KMS-11 (cell line): ENCODE measurements around the gene ITSN1.

Experiments used
- H2AFZ ChIP-seq: fragments of 200-600 bp; sonication (generic); 2 replicates; pipeline ENCODE4 v1.6.1; 2016; ENCODE audit warnings: antibody characterized with exemption, mixed run types, low read depth
- H3K27ac ChIP-seq: fragments of 200-600 bp; sonication (generic); 2 replicates; pipeline ENCODE4 v1.6.1; 2016; ENCODE audit warnings: mild to moderate bottlenecking, mixed run types
- H3K27me3 ChIP-seq: fragments of 200-600 bp; sonication (generic); 2 replicates; pipeline ENCODE4 v1.6.1; 2017; ENCODE audit warnings: mild to moderate bottlenecking, low read depth, mixed run types, moderate library complexity; ENCODE audit not compliant: insufficient read depth
- H3K36me3 ChIP-seq: fragments of 200-600 bp; sonication (generic); 2 replicates; pipeline ENCODE4 v1.6.1; 2017; ENCODE audit warnings: mild to moderate bottlenecking, mixed run types; ENCODE audit not compliant: insufficient read depth
- H3K4me1 ChIP-seq: fragments of 200-600 bp; sonication (generic); 2 replicates; pipeline ENCODE4 v1.6.1; 2016; ENCODE audit warnings: mild to moderate bottlenecking, low read depth, mixed run types; ENCODE audit not compliant: poor library complexity, severe bottlenecking
- H3K4me2 ChIP-seq: fragments of 200-600 bp; sonication (generic); 2 replicates; pipeline ENCODE4 v1.7.0; 2016; ENCODE audit warnings: mild to moderate bottlenecking, mixed run types
- H3K4me3 ChIP-seq: fragments of 200-600 bp; sonication (generic); IDR thresholded peaks from 2 replicates; pipeline ENCODE4 v1.6.1; 2017; ENCODE audit warnings: low read depth, low read length, mixed read lengths; ENCODE audit not compliant: insufficient read depth
- H3K79me2 ChIP-seq: fragments of 200-600 bp; sonication (generic); 2 replicates; pipeline ENCODE4 v1.6.1; 2016; ENCODE audit warnings: low read depth, mixed run types; ENCODE audit not compliant: insufficient read depth
- H3K9ac ChIP-seq: fragments of 200-600 bp; sonication (generic); 2 replicates; pipeline ENCODE4 v1.6.1; 2016; ENCODE audit warnings: mild to moderate bottlenecking, mixed run types
- H4K20me1 ChIP-seq: fragments of 200-600 bp; sonication (generic); 2 replicates; pipeline ENCODE4 v1.6.1; 2016; ENCODE audit warnings: mild to moderate bottlenecking, mixed run types; ENCODE audit not compliant: insufficient read depth
- CTCF ChIP-seq: fragments of 200-600 bp; sonication (generic); conservative IDR thresholded peaks from 2 replicates; pipeline ENCODE4 v1.6.1; 2017; ENCODE audit warnings: low read depth, mild to moderate bottlenecking, antibody characterized with exemption, low read length, moderate library complexity, mixed read lengths

Gene ITSN1

DNA sequence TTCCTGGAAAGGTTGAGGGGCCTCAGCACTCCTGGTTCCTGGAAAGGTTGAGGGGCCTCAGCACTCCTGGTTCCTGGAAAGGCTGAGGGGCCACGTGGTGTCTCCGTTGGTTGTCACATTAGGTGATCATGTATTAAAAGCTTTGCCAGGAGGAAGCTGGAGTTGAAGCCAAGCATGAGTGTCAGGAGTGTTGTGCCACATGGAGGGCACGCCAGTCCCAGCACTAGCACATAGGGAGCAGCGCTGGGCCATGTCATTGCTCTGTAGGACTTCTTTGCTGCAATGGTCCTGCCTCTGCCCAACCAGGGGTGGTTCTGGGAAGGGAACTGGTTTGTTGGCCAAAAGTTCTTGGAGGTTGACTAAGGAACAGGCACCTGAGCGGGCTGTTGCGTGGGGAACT lies 260.0 kb downstream of the ITSN1 start:
- no peaks in the 10 kb centered on the region for H3K79me2 ChIP-seq
- no peaks in the 10 kb centered on the region for H4K20me1 ChIP-seq
- peaks cover 14% of the 10 kb centered on the region; the same call in 1 of the 2 replicates for H3K36me3 ChIP-seq
- peaks cover 10% of the 10 kb centered on the region for H3K4me1 ChIP-seq
- H2AFZ ChIP-seq: no peak overlapping the region
- no peak overlapping the region for H3K27ac ChIP-seq
- no peak overlapping the region for H3K4me3 ChIP-seq
- no peak overlapping the region for H3K9ac ChIP-seq
- TF ChIP-seq CTCF: no peak
- no peak overlapping the region for H3K4me2 ChIP-seq
- H3K27me3 ChIP-seq: no peaks in the 10 kb centered on the region

DNA sequence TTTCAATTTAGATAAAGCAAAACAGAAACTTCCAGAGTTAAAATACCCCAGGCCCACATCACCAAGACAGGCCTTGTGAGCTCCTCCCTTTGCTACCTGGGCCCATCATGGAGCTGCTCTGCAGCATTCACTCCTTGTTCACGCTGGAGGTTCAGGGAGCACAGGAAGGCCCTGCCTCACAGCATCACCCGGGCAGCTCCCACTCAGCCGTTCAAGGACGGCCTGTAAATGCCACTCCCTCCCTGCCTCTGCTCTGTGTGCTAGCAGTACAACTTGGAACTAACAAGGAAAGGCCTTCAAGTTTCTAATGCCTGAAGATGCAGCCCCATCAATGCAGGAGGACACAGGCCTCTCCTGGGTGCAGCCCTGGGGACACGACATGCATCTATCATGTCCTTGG lies 261.7 kb downstream of the ITSN1 start:
- Histone ChIP-seq H3K4me2 (no peak overlapping the region), H3K4me3 (no peak overlapping the region), H3K4me1 (peaks cover 10% of the 10 kb centered on the region), H3K36me3 (peaks cover 17% of the 10 kb centered on the region; the same call in 1 of the 2 replicates), H3K9ac (no peak overlapping the region), H3K27ac (no peak overlapping the region), H2AFZ (no peak overlapping the region), H4K20me1 (no peaks in the 10 kb centered on the region), H3K79me2 (no peaks in the 10 kb centered on the region), H3K27me3 (no peaks in the 10 kb centered on the region)
- TF ChIP-seq CTCF: no peak

- H3K4me3 ChIP-seq: no peak overlapping the region
- TF ChIP-seq CTCF: no peak
- H3K27me3 ChIP-seq: no peaks in the 10 kb centered on the region
- peaks cover 9% of the 10 kb centered on the region; the same call in 1 of the 2 replicates for H3K79me2 ChIP-seq
- peaks cover 2% of the 10 kb centered on the region for H3K4me1 ChIP-seq
- no peak overlapping the region for H3K9ac ChIP-seq
- H2AFZ ChIP-seq: no peak overlapping the region
- no peaks in the 10 kb centered on the region for H4K20me1 ChIP-seq
- H3K27ac ChIP-seq: no peak overlapping the region
- peaks cover 38% of the 10 kb centered on the region; the same call in 1 of the 2 replicates for H3K36me3 ChIP-seq
- no peak overlapping the region for H3K4me2 ChIP-seq
These were observed 266.5 kb downstream of the ITSN1 start for GRCh38 chr21:33908760-33909159.

DNA sequence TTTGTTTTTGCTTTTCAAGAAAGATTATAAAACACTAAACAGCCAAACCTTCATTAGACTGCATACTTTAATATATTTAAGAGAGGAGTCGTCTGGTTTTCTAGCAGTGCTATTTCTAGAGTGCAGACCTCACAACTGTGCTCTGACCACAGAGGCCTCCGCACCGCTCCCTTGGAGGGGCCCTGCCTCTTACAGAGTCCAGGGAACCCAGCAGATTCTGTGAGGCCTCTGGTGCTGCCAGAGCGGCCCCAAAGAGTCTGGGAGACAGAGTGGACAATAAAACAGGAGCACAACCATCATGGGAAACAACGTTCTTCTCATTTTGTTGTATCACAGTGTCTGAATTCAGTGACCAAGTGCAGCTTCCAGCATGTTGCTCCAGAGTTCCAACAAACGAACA lies 267.5 kb downstream of the ITSN1 start:
- H3K4me2 ChIP-seq: no peak overlapping the region
- H3K4me1 ChIP-seq: peaks cover 11% of the 10 kb centered on the region
- H4K20me1 ChIP-seq: no peaks in the 10 kb centered on the region
- H3K27me3 ChIP-seq: no peaks in the 10 kb centered on the region
- H3K36me3 ChIP-seq: peaks cover 40% of the 10 kb centered on the region; the same call in 1 of the 2 replicates
- no peak overlapping the region for H3K9ac ChIP-seq
- H3K79me2 ChIP-seq: peaks cover 19% of the 10 kb centered on the region
- H3K4me3 ChIP-seq: no peak overlapping the region
- TF ChIP-seq CTCF: no peak
- H3K27ac ChIP-seq: no peak overlapping the region
- H2AFZ ChIP-seq: no peak overlapping the region
